Bronchial epithelial cell (primary cell): Measurements from ENCODE around the gene RAD52. TPM values are rescaled to one million over a fixed set of nuclear protein-coding genes. Genes with fewer than 3 reads are reported as not detected.

Source experiments
- DNase-seq: peaks from one replicate; pipeline ENCODE4 v3.0.0-alpha.2; 2010; ENCODE audit warnings: low read depth
- FAIRE-seq: peaks from 2 replicates; lab custom pipeline; 2011; peaks lifted over from hg19 to GRCh38; lab: Jason Lieb, UNC
- H3K27me3 ChIP-seq: 2 replicates; pipeline ENCODE4 v1.5.1; 2011; ENCODE audit warnings: low read length; ENCODE audit not compliant: control insufficient read depth, insufficient read depth
- H3K36me3 ChIP-seq: 2 replicates; pipeline ENCODE4 v1.5.1; 2011; ENCODE audit warnings: low read length; ENCODE audit not compliant: control insufficient read depth, insufficient read depth
- H3K4me3 ChIP-seq: 2 replicates; pipeline ENCODE4 v1.5.1; 2011; ENCODE audit warnings: mild to moderate bottlenecking, low read depth, low read length, control low read depth
- total RNA-seq: library from RNA; depleted of rRNA; stranded (reverse); fragments of >200 nt; gene quantifications from 2 replicates; pipeline ENCODE4 v1.2.1, GENCODE V29; 2014
- TF ChIP-seq, protein P1 (sequence below): IDR thresholded peaks from 2 replicates; pipeline ENCODE4 v1.5.1; 2011; ENCODE audit warnings: mild to moderate bottlenecking, moderate library complexity, low read length, control low read depth, inconsistent platforms; ENCODE audit not compliant: insufficient read depth, severe bottlenecking

RAD52 gene
- total RNA-seq, 1 donor from 2014 or later = 16.3 TPM

- DNase-seq (no peak), FAIRE-seq (no peak)
- Histone ChIP-seq H3K4me3 (no peak overlapping the region), H3K36me3 (peaks cover 18% of the 10 kb centered on the region), H3K27me3 (no peaks in the 10 kb centered on the region)
- TF ChIP-seq, protein P1, sequence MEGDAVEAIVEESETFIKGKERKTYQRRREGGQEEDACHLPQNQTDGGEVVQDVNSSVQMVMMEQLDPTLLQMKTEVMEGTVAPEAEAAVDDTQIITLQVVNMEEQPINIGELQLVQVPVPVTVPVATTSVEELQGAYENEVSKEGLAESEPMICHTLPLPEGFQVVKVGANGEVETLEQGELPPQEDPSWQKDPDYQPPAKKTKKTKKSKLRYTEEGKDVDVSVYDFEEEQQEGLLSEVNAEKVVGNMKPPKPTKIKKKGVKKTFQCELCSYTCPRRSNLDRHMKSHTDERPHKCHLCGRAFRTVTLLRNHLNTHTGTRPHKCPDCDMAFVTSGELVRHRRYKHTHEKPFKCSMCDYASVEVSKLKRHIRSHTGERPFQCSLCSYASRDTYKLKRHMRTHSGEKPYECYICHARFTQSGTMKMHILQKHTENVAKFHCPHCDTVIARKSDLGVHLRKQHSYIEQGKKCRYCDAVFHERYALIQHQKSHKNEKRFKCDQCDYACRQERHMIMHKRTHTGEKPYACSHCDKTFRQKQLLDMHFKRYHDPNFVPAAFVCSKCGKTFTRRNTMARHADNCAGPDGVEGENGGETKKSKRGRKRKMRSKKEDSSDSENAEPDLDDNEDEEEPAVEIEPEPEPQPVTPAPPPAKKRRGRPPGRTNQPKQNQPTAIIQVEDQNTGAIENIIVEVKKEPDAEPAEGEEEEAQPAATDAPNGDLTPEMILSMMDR = no peak
Measured at GRCh38 chr12:916240-916639, 33.3 kb downstream of the RAD52 start.

GRCh38 chr12:915090-915489 is 34.4 kb downstream of the RAD52 start:
- no peak overlapping the region for H3K4me3 ChIP-seq
- TF ChIP-seq, protein P1 = no peak
- FAIRE-seq (no peak), DNase-seq (no peak)
- peaks cover 19% of the 10 kb centered on the region for H3K36me3 ChIP-seq
- H3K27me3 ChIP-seq = no peaks in the 10 kb centered on the region

DNA sequence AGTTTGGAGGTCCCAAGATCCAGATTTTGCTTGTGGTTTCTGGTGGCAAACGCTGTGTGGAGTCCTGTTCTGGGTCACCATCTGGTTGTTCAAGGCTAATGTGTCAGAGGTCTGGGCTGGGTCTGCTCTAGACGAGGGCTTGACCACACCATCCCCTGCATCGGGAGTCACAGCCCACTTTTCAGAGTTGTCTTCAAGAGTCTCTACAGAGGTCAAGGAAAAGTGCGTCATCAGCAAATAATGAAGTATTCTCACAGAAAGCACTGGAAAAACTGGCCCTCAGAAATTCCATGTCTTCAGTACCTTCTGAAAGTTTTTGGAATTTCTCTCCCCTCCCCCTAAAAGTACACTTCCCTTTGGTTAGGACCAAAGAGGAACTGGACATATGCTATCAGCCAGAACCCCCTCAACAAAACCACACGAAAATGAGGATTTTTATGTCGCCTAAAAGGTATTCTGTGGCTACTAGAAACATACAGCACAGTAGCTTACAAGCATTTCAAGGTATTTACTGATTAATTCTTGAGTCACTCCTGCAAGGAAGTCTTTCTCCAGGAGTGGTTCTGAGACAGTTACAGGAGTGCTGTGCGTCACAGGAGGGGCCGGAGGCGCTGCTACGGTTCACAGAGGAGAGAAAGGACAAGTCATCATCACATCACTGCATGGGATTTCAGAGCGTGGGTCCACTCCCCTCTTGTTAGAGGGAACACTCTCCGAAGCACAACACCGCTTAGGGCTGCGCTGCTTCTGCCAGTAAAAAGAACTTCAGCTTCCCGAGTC is 35.4 kb downstream of the RAD52 start:
- Histone ChIP-seq H3K4me3 (no peak overlapping the region), H3K36me3 (peaks cover 19% of the 10 kb centered on the region), H3K27me3 (no peaks in the 10 kb centered on the region)
- DNase-seq (peak; percentile 96), FAIRE-seq (peak; percentile 92)
- TF ChIP-seq, protein P1 = no peak

DNA sequence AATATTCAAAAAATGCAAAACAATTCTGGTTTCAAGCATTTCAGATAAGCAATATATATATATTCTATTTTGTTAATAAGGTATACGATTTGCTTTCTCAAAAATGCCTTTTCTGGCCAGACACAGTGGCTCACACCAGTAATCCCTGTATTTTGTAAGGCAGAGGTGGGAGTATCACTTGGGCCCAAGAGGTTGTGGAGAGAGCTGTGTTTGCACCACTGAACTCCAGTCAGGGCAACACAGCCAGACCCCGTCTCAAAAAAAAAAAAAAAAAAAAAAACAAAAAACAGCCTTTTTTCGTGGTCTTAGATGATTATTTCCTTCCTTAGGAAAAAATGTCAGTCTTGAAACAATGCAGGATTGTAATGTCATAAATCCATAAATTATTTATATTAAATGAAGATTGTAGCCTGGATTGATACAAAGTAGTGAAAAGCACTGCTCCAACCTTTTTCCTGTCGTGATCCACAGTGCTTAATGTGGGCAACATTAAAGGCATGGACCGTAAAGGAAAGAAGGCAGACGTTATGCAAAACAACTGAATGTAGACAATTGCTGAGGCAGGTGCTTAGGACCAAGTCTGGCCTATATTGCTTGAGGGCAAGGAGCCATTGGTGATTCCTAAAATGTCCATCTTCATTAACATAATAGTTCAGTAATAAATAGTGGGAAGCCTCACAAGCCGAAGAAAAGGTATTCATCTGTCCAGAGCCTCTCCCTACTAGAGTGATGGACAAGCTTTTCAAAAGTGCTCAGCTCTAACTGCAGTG is 36.8 kb downstream of the RAD52 start:
- no peak for FAIRE-seq

DNA sequence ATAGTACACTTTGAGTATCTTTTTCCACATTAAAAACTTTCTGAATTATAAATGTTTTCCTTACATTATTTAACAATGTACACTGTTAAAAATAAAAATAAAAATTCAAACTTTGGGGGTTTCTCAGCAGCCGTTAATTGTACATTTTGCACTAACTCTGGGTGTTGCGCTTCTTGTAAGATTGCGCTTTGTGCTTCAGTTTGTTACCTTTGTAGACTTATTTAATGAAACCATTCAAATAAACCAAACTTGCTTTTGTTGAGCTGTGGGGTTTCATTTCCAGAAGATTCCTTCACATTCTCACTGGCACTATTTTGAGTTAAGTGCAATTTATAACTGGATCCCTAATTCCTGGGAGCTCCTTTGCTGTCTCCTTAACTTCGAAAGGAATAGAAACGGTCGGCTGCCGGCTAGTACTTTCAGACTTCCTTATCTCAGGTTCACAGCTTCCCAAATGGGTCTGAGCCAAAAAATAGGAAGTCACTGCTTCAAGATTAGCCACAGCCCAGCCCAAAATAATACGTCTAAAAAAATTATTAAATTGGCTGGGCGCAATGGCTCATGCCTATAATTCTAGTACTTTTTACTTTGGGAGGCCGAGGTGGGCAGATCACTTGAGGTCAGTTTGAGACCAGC is 38.2 kb downstream of the RAD52 start:
- TF ChIP-seq, protein P1 = no peak
- no peak overlapping the region for H3K4me3 ChIP-seq
- FAIRE-seq (no peak), DNase-seq (no peak)
- peaks cover 18% of the 10 kb centered on the region for H3K36me3 ChIP-seq
- H3K27me3 ChIP-seq = no peaks in the 10 kb centered on the region

More for the DNA sequence above, 36.8 kb downstream of the RAD52 start:
- DNase-seq = no peak
- Histone ChIP-seq H3K36me3 (peaks cover 19% of the 10 kb centered on the region), H3K4me3 (no peak overlapping the region), H3K27me3 (no peaks in the 10 kb centered on the region)
- TF ChIP-seq, protein P1 = no peak
